B cell (primary cell): ENCODE results near the gene CYP26A1. TPM values are rescaled to one million over a fixed set of nuclear protein-coding genes. Genes with fewer than 3 reads are reported as not detected.
A peak's percentile ranks its signal among the peaks of the same experiment; 100 is the strongest.

Experiments
- ATAC-seq: fragments of 200-7000 bp; cut with Tn5 transposase; one replicate; pipeline ENCODE4 v1.10.0; 2021; ENCODE audit warnings: low read depth, mild to moderate bottlenecking, moderate number of reproducible peaks, moderate library complexity
- CTCF ChIA-PET: fragments of 350-600 bp; sonication (Branson Sonifier 250); formaldehyde crosslinking; loops from one replicate; lab custom pipeline; 2021; ENCODE audit warnings: antibody characterized with exemption, inconsistent platforms; lab: Charles Lee
- POLR2A ChIA-PET: fragments of 350-600 bp; sonication (Branson Sonifier 250); formaldehyde crosslinking; loops from one replicate; lab custom pipeline; 2021; ENCODE audit warnings: antibody characterized with exemption; lab: Charles Lee
- DNase-seq: peaks from one replicate; pipeline ENCODE4 v3.0.0; 2013
- H2AFZ ChIP-seq: 2 replicates; pipeline ENCODE4 v1.6.1; 2012; ENCODE audit warnings: mild to moderate bottlenecking, low read depth, low read length; ENCODE audit not compliant: insufficient read depth, poor library complexity, severe bottlenecking
- H3K27ac ChIP-seq, 2 donors: 1 replicate in 1 of 2; 2 replicates in 1 of 2; pipeline ENCODE4 v1.5.1; 2012 to 2013; ENCODE audit warnings: low read length in 2 of 2, mild to moderate bottlenecking in 2 of 2, moderate library complexity in 1 of 2
- H3K27me3 ChIP-seq, 4 experiments: fragments of 200-600 bp in 1 of 4; sonication (generic) in 1 of 4; replicated peaks in 1 of 4; 1 replicate in 2 of 4; 2 replicates in 2 of 4; pipeline versions ENCODE4 v1.6.1 to v1.7.0; 2013 to 2016; ENCODE audit warnings: low read length in 3 of 4, mild to moderate bottlenecking in 2 of 4, mixed read lengths in 1 of 4, moderate library complexity in 1 of 4; ENCODE audit not compliant: insufficient read depth in 4 of 4, control insufficient read depth in 3 of 4; ENCODE audit errors: control extremely low read depth in 1 of 4
- H3K36me3 ChIP-seq, 2 experiments: replicated peaks in 1 of 2; 1 replicate in 1 of 2; 2 replicates in 1 of 2; pipeline versions ENCODE4 v1.6.1 to v1.7.1; 2013; ENCODE audit warnings: low read length in 1 of 2; ENCODE audit not compliant: insufficient read depth in 2 of 2, control insufficient read depth in 1 of 2; ENCODE audit errors: control extremely low read depth in 1 of 2, extremely low read depth in 1 of 2
- H3K4me1 ChIP-seq, 2 donors: fragments of 200-600 bp in 1 of 2; sonication (generic) in 1 of 2; 1 replicate in 1 of 2; 2 replicates in 1 of 2; pipeline versions ENCODE4 v1.5.1 to v1.6.1; 2013 to 2017; ENCODE audit warnings: low read length in 2 of 2; ENCODE audit not compliant: control insufficient read depth in 2 of 2, insufficient read depth in 2 of 2
- H3K4me2 ChIP-seq: replicated peaks from 2 replicates; pipeline ENCODE3; 2012; ENCODE audit warnings: mild to moderate bottlenecking, low read depth, low read length; ENCODE audit not compliant: poor library complexity, severe bottlenecking
- H3K4me3 ChIP-seq, 5 experiments: fragments of 200-600 bp in 1 of 5; sonication (generic) in 1 of 5; 1 replicate in 3 of 5; 2 replicates in 2 of 5; pipeline versions ENCODE4 v1.5.1 to v1.7.0; 2011 to 2016; ENCODE audit warnings: low read length in 4 of 5, mild to moderate bottlenecking in 4 of 5, low read depth in 2 of 5, control low read depth in 1 of 5, moderate library complexity in 1 of 5; ENCODE audit not compliant: insufficient read depth in 1 of 5; ENCODE audit errors: control extremely low read depth in 1 of 5, extremely low read depth in 1 of 5
- H3K79me2 ChIP-seq: fragments of 200-600 bp; sonication (generic); one replicate; pipeline ENCODE4 v1.6.0; 2016; ENCODE audit warnings: low read length; ENCODE audit not compliant: control insufficient read depth, insufficient read depth
- H3K9ac ChIP-seq: fragments of 200-600 bp; sonication (generic); 2 replicates; pipeline ENCODE4 v1.6.1; 2017; ENCODE audit warnings: mild to moderate bottlenecking, low read length, moderate library complexity
- H3K9me3 ChIP-seq, 3 donors: one replicate each; pipeline versions ENCODE4 v1.6.1 to v1.7.1; 2013; ENCODE audit warnings: low read length in 2 of 3; ENCODE audit not compliant: control insufficient read depth in 2 of 3, insufficient read depth in 1 of 3; ENCODE audit errors: control extremely low read depth in 1 of 3
- H4K20me1 ChIP-seq: 2 replicates; pipeline ENCODE4 v1.6.0; 2012; ENCODE audit warnings: mild to moderate bottlenecking, low read length; ENCODE audit not compliant: insufficient read depth, control insufficient read depth, poor library complexity, severe bottlenecking
- H3K27ac Mint-ChIP-seq: one replicate; pipeline ENCODE4 v1.8.0; 2021; ENCODE audit warnings: mixed read lengths
- H3K27me3 Mint-ChIP-seq: one replicate; pipeline ENCODE4 v1.8.0; 2021; ENCODE audit warnings: mixed read lengths
- H3K4me1 Mint-ChIP-seq: one replicate; pipeline ENCODE4 v1.8.0; 2021; ENCODE audit warnings: mixed read lengths
- H3K4me3 Mint-ChIP-seq: one replicate; pipeline ENCODE4 v1.8.0; 2021; ENCODE audit warnings: mixed read lengths
- H3K9me3 Mint-ChIP-seq: one replicate; pipeline ENCODE4 v1.8.0; 2022; ENCODE audit warnings: mixed read lengths; ENCODE audit not compliant: insufficient read depth
- CTCF ChIP-seq: fragments of 200-600 bp; IDR thresholded peaks from one replicate; pipeline ENCODE4 v1.8.0; 2022; ENCODE audit warnings: antibody characterized with exemption, mild to moderate bottlenecking
- EZH2 ChIP-seq: IDR thresholded peaks from 2 replicates; pipeline ENCODE4 v1.6.1; 2012; ENCODE audit warnings: borderline replicate concordance, low read depth, mild to moderate bottlenecking, moderate library complexity, low read length; ENCODE audit not compliant: insufficient read depth, poor library complexity, severe bottlenecking
- WGBS: methylation state at CpG from one replicate; pipeline ENCODE4 v1.1.5; 2013; ENCODE audit warnings: missing lambda C conversion rate; ENCODE audit not compliant: insufficient coverage; 5-methylcytosine and 5-hydroxymethylcytosine counted together
- intact Hi-C: fragments of 100-400 bp; cut with micrococcal nuclease; formaldehyde crosslinking; loops from one replicate; pipeline ENCODE4 v1.10.0; 2022
- polyA minus RNA-seq: library from RNA; depleted of rRNA, polyadenylated mRNA; stranded (reverse); fragments of >200 nt; gene quantifications from 2 replicates; pipeline ENCODE4 v1.2.3, GENCODE V29; 2012
- polyA plus RNA-seq: library from polyadenylated mRNA; depleted of rRNA; stranded (reverse); fragments of >200 nt; gene quantifications from 2 replicates; pipeline ENCODE4 v1.2.3, GENCODE V29; 2012
- total RNA-seq, 2 donors: library from RNA; stranded (reverse); fragments of 120-200 nt in 1 of 2; gene quantifications; 1 replicate in 1 of 2; 2 replicates in 1 of 2; pipeline versions ENCODE4 v1.2.3 to v1.2.4, GENCODE V29; 2013 to 2022

The CYP26A1 gene
- total RNA-seq (0.29 TPM in 1 of 2 replicates, not detected in the other), polyA plus RNA-seq (not detected in 2 replicates), polyA minus RNA-seq (not detected in 2 replicates)
- not detected for total RNA-seq (2013)

GRCh38 chr10:93073539-93074146 is at the start of gene CYP26A1:
Gene CYP26A1 (plus strand): TSS chr10:93073893. CDS start chr10:93073935, 42 bp downstream.
- CTCF ChIA-PET: no interaction called here
- peak within 1 kb of the TSS in 4 of 5 experiments; percentile 15 to 55 (median 45) for H3K4me3 ChIP-seq
- peaks cover 0 to 10% (median 0%) of the 10 kb centered on the region in 3 donors for H3K9me3 ChIP-seq

More at GRCh38 chr10:93073539-93074146, at the start of gene CYP26A1:
- Histone ChIP-seq H3K27ac (no peak within 1 kb of the TSS), H2AFZ (peak within 1 kb of the TSS; percentile 30), H3K4me2 (peak within 1 kb of the TSS; percentile 79), H3K4me1 (peaks cover 39 to 44% of the 10 kb centered on the region in 2 donors), H3K79me2 (no peaks in the 10 kb centered on the region), H3K9ac (peak within 1 kb of the TSS; percentile 35), H3K36me3 (no peaks in the 10 kb centered on the region), H3K27me3 (peaks cover 0 to 76% (median 42%) of the 10 kb centered on the region in 4 experiments), H4K20me1 (no peaks in the 10 kb centered on the region)
- Mint-ChIP-seq H3K27me3 (peaks cover 62% of the 10 kb centered on the region), H3K4me3 (peak within 1 kb of the TSS; percentile 88), H3K27ac (no peak within 1 kb of the TSS), H3K9me3 (no peaks in the 10 kb centered on the region), H3K4me1 (peaks cover 40% of the 10 kb centered on the region)
- ATAC-seq (peak; percentile 74), DNase-seq (no peak)
- TF ChIP-seq CTCF (no peak), EZH2 (no peak)
- POLR2A ChIA-PET: no interaction called here
- under 1% methylated on average over 52 of the region's 52 CpGs for WGBS
- intact Hi-C loops: loop anchor here (5.0 to 10.0 kb wide), 2 partner anchors 186 to 411 kb away; partner anchors contain the start of gene MYOF
